Measurements from ENCODE around the gene PACRG.

PACRG gene

DNA sequence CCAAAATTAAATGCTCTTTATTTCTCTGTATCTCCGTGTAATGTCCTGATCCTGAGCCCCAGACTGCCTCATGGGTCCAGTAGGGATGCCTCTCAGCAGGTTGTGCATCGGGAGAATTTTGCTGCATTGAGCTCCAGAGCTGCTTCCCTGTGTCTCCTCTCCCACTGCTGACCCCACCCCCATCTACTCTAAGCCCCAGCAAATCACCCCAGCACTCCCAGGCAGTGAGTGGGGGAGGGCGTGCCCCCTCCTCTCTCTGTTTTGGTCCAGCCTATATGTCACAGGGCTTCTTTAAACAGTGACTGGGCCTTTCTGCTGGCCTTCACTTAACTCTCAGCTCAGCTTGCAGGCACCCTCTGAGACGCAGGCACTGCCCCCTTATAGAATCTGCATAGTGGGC lies 458.0 kb downstream of the PACRG start:
- DNase-seq = no peak

GRCh38 chr6:163186527-163186926 lies 458.8 kb downstream of the PACRG start:
- no peak for DNase-seq

- no peak for DNase-seq
These were observed 459.4 kb downstream of the PACRG start for GRCh38 chr6:163187201-163187600.

DNA sequence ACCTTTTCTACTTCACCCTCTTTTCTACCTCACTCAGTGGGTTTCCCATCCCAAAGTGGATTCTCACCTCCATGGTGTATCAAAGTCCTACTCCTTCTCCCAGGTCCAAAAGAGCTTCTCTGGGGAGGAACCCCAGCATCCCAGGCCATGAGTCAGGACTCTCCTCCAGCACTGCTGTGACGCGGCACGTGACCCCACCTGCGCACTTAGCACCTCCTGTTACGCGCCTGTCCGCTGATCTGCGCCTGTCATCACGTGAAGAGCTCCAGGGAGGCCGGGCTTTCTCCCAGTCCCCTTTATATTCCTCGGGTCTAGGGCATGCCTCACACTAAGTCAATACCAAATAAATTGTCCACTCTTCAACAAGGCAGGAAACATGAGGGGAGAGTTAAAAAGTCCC lies 459.8 kb downstream of the PACRG start:
- no peak for DNase-seq

GRCh38 chr6:163188746-163189145 lies 461.0 kb downstream of the PACRG start:
- no peak for DNase-seq

GRCh38 chr6:163189609-163190008 lies 461.8 kb downstream of the PACRG start:
- no peak for DNase-seq

DNA sequence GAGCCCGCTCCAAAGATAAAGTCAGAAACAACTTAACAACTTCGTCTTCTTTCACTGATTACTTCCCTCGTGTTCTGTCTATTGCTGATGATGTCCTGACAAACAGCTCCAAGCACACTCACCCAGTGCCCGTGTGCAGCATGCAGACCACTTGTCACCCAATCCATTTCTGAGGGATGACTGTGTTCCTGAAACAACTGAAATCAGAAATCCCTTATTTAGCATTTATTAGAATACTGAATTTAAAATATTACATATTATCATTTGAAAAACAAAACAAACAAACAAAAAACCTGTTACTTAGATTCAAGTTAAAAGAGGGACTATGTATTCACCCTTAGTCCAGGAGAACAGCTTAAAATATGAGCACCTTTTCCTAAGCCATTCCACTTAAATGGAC lies 463.0 kb downstream of the PACRG start:
- DNase-seq = no peak

DNA sequence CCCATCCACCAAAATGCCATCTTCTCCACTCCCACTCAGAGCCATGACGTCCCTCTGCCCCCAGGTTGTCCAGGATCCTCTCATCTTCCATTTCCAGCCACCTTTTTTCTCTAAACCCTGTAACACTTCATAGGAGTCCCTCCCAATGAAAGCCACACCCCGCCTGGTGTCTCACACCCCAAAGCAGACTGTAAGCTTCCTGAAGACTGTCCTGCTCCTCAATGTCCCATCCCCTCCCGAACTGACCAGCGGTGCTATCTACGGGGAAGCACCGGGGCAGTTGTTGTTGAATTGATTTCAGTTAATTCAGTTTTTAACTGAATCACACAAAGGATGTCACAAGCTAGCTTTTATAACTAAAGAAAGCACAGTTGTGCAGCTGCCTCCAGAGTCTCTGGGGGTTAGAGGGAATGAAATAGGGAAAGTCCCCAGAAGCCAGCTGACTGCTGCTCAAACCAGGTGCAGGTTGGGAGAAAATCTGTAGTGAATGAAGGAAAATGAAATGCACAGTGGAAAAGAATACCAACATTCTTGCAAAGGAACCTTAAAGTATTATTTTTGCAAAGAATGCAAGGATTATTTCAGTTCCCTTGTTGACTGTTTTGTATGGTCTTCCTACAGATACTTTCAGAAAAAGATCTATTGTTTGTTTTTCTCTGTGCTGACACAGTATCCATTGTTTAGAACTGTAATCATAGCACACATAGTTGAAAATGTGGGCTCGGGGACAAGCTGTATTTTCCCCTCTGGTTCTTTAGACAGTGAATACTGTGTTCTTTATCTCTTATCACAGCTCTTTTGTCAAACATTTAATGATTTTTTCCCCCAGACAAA lies 464.1 kb downstream of the PACRG start:
- no peak for DNase-seq

DNA sequence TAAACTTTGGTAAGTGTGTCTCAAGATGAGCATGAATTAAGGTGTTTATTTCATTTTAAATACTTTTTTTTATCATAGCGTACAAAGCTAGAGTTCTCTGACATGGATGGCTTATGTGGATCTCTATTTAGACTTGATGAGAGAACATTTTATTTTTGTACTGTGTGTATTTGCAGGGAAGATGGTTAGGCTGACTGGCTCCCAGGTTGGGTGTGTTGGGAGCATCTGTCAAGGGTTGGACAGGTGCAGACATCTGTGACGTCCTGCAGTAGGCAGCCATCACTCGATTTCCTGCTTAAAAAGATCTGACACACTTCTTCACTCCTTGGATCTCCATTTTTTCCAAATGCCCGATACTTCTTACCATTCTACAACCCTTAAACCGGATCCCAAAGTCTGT lies 464.8 kb downstream of the PACRG start:
- DNase-seq = no peak

GRCh38 chr6:163193326-163193725 lies 465.6 kb downstream of the PACRG start:
- DNase-seq = no peak

DNA sequence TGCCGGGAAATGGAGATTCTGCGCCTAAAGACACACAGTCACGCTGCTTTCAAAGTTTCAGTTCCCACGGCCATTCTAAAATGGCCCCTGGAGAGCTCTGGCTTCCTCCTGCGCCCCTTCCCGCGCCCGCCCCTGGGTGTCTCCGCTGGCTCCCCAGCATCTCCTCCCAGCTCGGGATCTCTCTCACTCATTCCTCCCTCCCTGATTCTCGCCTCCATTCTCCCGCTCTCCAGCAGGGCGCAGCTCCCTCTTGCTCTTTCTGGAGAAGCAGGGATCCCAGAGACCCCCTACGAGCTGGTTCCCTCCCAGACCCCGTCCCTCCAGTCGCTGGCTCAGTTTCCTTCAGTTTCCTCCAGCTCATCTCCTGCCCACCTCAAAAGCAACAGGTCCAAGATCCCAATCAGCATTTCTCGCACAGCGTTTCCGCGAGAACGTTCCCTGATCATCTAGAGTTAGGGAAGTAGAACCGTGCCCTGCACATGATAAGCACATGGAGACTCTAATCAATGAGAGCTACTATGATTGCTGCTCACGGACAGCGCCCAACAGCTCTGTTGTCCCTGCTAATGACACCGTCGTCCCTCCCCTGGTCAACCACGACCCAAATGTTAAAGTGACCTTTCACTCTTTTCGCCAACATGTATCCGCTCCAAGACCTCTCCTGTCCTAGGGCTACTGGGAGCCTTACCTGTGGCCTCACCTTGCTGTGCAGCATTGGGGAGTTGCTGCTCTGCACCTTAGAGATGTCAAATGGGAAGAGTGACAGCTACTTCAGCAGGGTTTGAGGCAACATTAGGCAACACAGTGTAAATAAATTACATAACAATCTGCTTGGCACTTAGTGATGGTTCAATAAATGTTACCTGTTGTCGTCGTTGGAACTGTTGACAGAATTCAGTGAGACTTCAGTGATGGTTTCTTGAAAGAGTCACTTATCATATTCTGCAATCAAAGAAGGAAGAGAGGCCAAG lies 468.2 kb downstream of the PACRG start:
- no peak for DNase-seq

DNA sequence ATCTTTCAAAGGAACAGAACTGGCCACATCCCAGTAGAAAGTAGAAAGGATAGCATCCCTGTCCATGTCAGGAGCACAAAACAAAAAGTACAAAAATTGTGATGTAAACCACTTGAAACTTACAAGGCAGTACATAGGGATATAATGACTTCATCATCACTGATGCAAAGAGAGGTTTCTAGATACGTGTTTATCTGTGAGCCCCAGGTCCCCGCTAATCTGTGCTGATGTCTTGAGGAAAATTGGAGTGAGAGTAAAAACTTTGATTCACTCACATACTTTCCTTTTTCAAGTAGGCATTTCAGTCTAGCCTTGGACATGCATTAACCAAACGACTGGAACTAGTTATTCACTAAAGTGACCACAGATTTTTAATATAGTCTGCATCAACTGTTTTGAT lies 470.1 kb downstream of the PACRG start:
- DNase-seq = no peak

DNA sequence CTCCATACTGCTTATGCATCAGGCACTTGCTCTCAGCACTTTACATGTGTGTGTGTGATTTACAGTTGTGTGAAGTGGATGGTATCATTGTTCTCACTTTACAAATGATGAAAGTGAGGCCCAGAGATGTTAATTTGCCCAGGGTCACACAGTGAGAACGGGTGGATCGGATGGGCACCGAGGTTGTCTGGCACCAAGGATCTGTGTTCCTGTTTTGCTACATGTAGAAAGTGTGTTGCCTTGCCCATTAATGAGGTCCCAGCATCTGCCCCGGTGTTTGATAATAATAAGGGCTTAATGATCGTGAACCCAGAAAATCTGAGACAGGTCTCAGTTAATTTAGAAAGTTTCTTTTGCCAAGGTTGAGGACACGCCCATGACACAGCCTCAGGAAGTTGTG lies 470.6 kb downstream of the PACRG start:
- no peak for DNase-seq

DNA sequence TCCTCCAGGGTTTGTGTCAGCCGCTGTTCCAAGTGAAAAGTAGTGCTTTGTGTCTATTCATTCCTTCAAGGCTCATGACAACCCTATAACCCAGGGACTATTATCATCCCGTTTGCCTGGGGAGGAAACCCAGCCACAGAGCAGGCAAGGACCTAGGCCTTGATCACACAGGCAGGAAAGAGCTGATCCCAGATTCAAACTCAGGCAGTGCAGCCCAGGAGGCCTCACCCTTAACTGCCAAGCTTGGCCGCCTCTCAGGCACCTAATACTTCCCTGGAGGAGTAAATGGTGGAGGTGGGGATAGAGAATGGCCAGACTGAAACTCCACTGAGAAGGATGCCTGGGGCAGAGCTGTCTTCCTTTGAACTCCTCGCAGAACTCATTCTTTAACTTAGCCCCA lies 471.6 kb downstream of the PACRG start:
- DNase-seq = no peak

GRCh38 chr6:163200289-163200688 lies 472.5 kb downstream of the PACRG start:
- DNase-seq = no peak

GRCh38 chr6:163200694-163201093 lies 472.9 kb downstream of the PACRG start:
- DNase-seq = no peak

GRCh38 chr6:163201855-163202254 lies 474.1 kb downstream of the PACRG start:
- no peak for DNase-seq

DNA sequence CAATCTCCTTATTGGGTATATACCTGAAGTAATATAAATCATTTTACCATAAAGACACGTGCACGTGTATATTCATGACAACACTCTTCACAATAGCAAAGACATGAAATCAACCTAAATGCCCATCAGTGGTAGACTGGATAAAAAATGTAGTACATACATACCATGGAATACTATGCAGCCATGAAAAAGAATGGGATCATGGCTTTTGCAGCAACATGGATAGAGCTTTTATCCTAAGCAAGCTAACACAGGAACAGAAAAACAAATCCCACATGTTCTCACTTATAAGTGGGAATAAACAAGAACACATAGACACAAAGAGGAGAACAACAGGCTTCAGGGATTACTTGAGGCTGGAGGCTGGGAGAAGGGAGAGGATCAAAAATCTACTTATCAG lies 478.4 kb downstream of the PACRG start:
- DNase-seq = no peak

GRCh38 chr6:163207431-163208383 lies 479.9 kb downstream of the PACRG start:
- DNase-seq = no peak

DNA sequence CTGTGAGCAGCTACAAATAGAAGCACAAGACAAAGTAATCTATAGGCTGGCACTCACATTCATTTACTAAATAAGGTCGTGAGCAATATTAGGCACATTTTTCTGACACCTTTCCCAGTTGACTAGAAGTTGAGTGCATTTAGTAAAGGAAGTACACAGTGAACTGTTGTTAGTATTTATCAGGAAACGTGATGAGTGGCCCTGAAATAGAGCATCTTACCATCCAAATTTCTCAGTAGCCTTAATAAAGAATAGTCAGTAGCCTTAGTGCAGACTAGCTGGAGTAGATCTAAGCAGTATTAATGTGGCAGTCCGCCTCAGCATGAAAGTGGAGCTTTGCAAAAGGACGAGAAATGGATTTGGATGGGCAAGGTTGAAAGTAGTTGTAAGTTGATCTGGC lies 481.2 kb downstream of the PACRG start:
- DNase-seq = no peak

DNA sequence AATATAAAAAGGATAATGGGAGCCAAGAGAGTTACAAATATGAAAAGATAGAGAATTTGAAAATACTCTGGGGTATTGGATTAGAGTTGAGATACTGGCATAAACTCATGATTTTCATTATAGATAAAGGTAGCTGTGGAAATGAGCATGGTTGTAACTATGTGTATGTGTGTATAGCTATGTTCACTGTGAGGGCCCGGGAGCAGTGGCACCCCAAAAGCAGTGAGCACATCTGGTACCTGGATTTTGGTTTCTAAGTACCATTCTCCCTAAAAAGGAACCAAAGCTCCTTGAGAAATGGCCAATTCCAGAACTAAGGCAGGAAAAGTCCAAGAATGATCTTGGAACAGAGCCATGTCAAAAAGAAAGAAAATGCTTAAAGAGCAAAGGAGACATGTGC lies 484.3 kb downstream of the PACRG start:
- no peak for DNase-seq

DNA sequence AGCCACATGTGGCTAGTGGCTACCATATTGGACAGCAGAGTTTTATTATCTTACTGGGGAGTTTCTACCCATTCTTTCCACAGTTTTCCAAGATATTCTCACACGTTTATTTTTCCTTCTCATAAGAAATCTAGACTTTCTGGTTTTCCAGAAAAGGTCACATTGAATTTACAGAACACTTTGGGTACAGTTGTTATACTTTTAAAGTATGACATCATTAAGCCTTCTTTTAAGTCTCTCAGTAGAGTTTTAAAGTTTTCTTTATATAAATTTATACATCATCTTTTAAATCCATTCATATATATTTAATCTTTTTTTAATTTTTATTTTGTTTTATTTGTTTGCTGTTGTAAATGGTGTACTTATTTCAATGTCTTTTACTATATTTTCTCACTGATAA lies 486.5 kb downstream of the PACRG start:
- DNase-seq = no peak

GRCh38 chr6:163218361-163218894 lies 490.7 kb downstream of the PACRG start:
- no peak for DNase-seq
